Measurements from ENCODE around the gene AKAP10. TPM values are rescaled to one million over a fixed set of nuclear protein-coding genes. Genes with fewer than 3 reads are reported as not detected.
"Not testable (repeated sequence)": the region's sequence is repeated elsewhere in the genome, so short reads cannot be mapped to it uniquely, and the experiment has no call there.

AKAP10 gene
- total RNA-seq, 1 experiment from 2014 or later: 34.1 TPM

GRCh38 chr17:19900809-19901208 lies 76.8 kb downstream of the AKAP10 start:
- CTCF ChIA-PET: no interaction called here
- Mint-ChIP-seq H3K27me3 (ENCODE audit: insufficient read depth, unreplicated experiment) (no peaks in the 10 kb centered on the region), H3K4me3 (ENCODE audit: unreplicated experiment) (no peak overlapping the region), H3K36me3 (ENCODE audit: insufficient read depth, unreplicated experiment) (peaks cover 66% of the 10 kb centered on the region), H3K27ac (ENCODE audit: low read depth, unreplicated experiment) (no peak overlapping the region), H3K9me3 (ENCODE audit: unreplicated experiment) (no peaks in the 10 kb centered on the region), H3K4me1 (ENCODE audit: insufficient read depth, unreplicated experiment) (peaks cover 37% of the 10 kb centered on the region)
- POLR2A ChIA-PET: interaction anchor here (0.5 to 0.9 kb wide), 3 partner anchors 18 to 77 kb away, joined by 3 to 4 read pairs (median 3); partner anchors contain the start of gene ULK2
- intact Hi-C loops (cut with micrococcal nuclease): no loop called here
- DNase-seq (ENCODE audit: unreplicated experiment): peak; percentile 64
- BruUV-seq (replicated peaks): no TSS peak
- no peak for TF ChIP-seq CTCF (IDR thresholded peaks at IDR 0.05; ENCODE audit: unreplicated experiment)

DNA sequence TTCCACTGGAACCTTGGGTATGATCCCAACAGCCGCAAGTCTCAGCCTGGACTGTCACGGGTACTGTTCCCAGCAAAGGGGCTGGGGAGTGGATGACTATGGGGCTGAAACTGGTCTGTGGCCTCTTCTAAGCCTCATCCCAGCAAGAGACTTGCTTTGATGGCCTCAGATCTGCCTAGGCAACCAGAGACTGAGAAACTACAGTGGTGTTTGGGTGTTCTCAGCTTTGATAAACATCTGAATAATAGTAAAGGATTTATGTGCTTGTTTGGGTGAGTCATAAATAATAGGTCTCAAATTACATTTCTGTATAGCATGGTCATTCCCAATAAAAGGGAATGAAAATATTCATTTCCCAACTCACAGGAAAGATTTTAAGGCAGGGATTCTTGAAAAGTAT lies 79.7 kb downstream of the AKAP10 start:
- H3K4me1 Mint-ChIP-seq (ENCODE audit: insufficient read depth, unreplicated experiment): peaks cover 27% of the 10 kb centered on the region
- POLR2A ChIA-PET: interaction anchor here (0.5 to 1.2 kb wide), 2 partner anchors 15 to 370 kb away, joined by 3 to 5 read pairs; no protein-coding TSS in a partner anchor
- CTCF ChIA-PET: no interaction called here
- no peaks in the 10 kb centered on the region for H3K9me3 Mint-ChIP-seq (ENCODE audit: unreplicated experiment)
- no peak overlapping the region for H3K4me3 Mint-ChIP-seq (ENCODE audit: unreplicated experiment)
- BruUV-seq (replicated peaks): no TSS peak
- peaks cover 41% of the 10 kb centered on the region for H3K36me3 Mint-ChIP-seq (ENCODE audit: insufficient read depth, unreplicated experiment)
- TF ChIP-seq CTCF (IDR thresholded peaks at IDR 0.05; ENCODE audit: unreplicated experiment): no peak
- intact Hi-C loops (cut with micrococcal nuclease): loop anchor here (2.0 kb wide), 1 partner anchor 31 kb away; the partner anchor contains the start of gene ULK2
- DNase-seq (ENCODE audit: unreplicated experiment): peak; percentile 61
- no peaks in the 10 kb centered on the region for H3K27me3 Mint-ChIP-seq (ENCODE audit: insufficient read depth, unreplicated experiment)
- H3K27ac Mint-ChIP-seq (ENCODE audit: low read depth, unreplicated experiment): peak overlapping the region; percentile 79

DNA sequence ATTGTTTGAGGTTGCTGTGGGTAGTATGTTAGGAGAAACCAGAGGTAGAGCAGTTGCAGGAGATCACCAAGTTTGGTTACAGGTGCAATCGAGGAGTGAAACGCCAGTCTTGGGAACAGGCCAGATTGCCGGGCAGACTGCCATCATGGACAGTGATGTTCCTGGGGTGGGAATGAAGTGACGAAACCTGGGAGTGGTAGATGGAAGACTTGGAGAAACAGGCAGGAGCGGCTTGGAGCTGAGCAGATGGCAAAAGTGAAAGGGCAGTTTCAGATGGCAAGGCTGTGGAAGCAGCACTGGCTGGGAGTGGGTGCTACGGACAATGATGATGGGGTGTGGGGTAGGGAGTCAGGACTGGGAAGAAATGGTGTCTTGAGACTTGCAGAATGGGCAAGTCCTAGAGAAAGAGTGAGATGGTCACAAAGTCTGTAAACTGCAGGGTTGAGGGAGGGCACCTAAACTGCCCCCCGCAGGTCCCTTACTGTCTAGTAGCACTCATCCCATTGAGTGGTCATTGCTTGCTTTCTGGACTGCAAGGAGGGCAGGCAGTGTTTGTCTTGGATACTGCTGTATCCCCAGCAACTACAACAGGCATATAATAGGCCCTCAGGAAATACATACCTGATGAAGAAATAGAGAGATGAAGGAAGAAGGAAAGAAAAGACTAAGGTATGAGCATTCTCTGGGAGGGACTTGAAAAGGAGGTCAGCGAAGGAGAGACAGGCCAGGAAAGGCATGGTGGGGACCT lies 80.4 kb downstream of the AKAP10 start:
- Mint-ChIP-seq H3K27me3 (ENCODE audit: insufficient read depth, unreplicated experiment) (no peaks in the 10 kb centered on the region), H3K4me1 (ENCODE audit: insufficient read depth, unreplicated experiment) (peaks cover 27% of the 10 kb centered on the region), H3K36me3 (ENCODE audit: insufficient read depth, unreplicated experiment) (peaks cover 34% of the 10 kb centered on the region), H3K27ac (ENCODE audit: low read depth, unreplicated experiment) (peak overlapping the region; percentile 79), H3K4me3 (ENCODE audit: unreplicated experiment) (peak overlapping the region; percentile 46), H3K9me3 (ENCODE audit: unreplicated experiment) (no peaks in the 10 kb centered on the region)
- intact Hi-C loops (cut with micrococcal nuclease): no loop called here
- POLR2A ChIA-PET: interaction anchor here (0.6 to 1.4 kb wide), 5 partner anchors 12 to 567 kb away, joined by 3 to 6 read pairs (median 4); no protein-coding TSS in a partner anchor
- BruUV-seq (replicated peaks): no TSS peak
- CTCF ChIA-PET: no interaction called here
- no peak for TF ChIP-seq CTCF (IDR thresholded peaks at IDR 0.05; ENCODE audit: unreplicated experiment)
- peak; percentile 95 for DNase-seq (ENCODE audit: unreplicated experiment)

GRCh38 chr17:19896679-19897078 lies 80.9 kb downstream of the AKAP10 start:
- POLR2A ChIA-PET: interaction anchor here (0.7 to 1.4 kb wide), 4 partner anchors 11 to 30 kb away, joined by 3 to 6 read pairs (median 4); no protein-coding TSS in a partner anchor
- peak overlapping the region; percentile 46 for H3K4me3 Mint-ChIP-seq (ENCODE audit: unreplicated experiment)
- no peak for TF ChIP-seq CTCF (IDR thresholded peaks at IDR 0.05; ENCODE audit: unreplicated experiment)
- H3K27ac Mint-ChIP-seq (ENCODE audit: low read depth, unreplicated experiment): peak overlapping the region; percentile 79
- intact Hi-C loops (cut with micrococcal nuclease): no loop called here
- H3K4me1 Mint-ChIP-seq (ENCODE audit: insufficient read depth, unreplicated experiment): peaks cover 27% of the 10 kb centered on the region
- no TSS peak for BruUV-seq (replicated peaks)
- no peaks in the 10 kb centered on the region for H3K9me3 Mint-ChIP-seq (ENCODE audit: unreplicated experiment)
- H3K27me3 Mint-ChIP-seq (ENCODE audit: insufficient read depth, unreplicated experiment): no peaks in the 10 kb centered on the region
- H3K36me3 Mint-ChIP-seq (ENCODE audit: insufficient read depth, unreplicated experiment): peaks cover 29% of the 10 kb centered on the region
- CTCF ChIA-PET: no interaction called here
- no peak for DNase-seq (ENCODE audit: unreplicated experiment)

GRCh38 chr17:19890554-19890953 lies 87.1 kb downstream of the AKAP10 start:
- BruUV-seq (replicated peaks); H3K27ac Mint-ChIP-seq (ENCODE audit: low read depth, unreplicated experiment); DNase-seq (ENCODE audit: unreplicated experiment); H3K4me3 Mint-ChIP-seq (ENCODE audit: unreplicated experiment); intact Hi-C loops (cut with micrococcal nuclease); H3K4me1 Mint-ChIP-seq (ENCODE audit: insufficient read depth, unreplicated experiment); H3K36me3 Mint-ChIP-seq (ENCODE audit: insufficient read depth, unreplicated experiment); POLR2A ChIA-PET; H3K9me3 Mint-ChIP-seq (ENCODE audit: unreplicated experiment); CTCF ChIA-PET; H3K27me3 Mint-ChIP-seq (ENCODE audit: insufficient read depth, unreplicated experiment): not testable (repeated sequence)

- H3K27ac Mint-ChIP-seq (ENCODE audit: low read depth, unreplicated experiment); H3K36me3 Mint-ChIP-seq (ENCODE audit: insufficient read depth, unreplicated experiment); DNase-seq (ENCODE audit: unreplicated experiment); BruUV-seq (replicated peaks); H3K4me3 Mint-ChIP-seq (ENCODE audit: unreplicated experiment); intact Hi-C loops (cut with micrococcal nuclease); POLR2A ChIA-PET; H3K27me3 Mint-ChIP-seq (ENCODE audit: insufficient read depth, unreplicated experiment); H3K4me1 Mint-ChIP-seq (ENCODE audit: insufficient read depth, unreplicated experiment); H3K9me3 Mint-ChIP-seq (ENCODE audit: unreplicated experiment): not testable (repeated sequence)
- CTCF ChIA-PET: interaction anchor here (0.7 kb wide), 1 partner anchor 20 kb away, joined by 4 read pairs; no protein-coding TSS in a partner anchor
These were observed 87.6 kb downstream of the AKAP10 start for GRCh38 chr17:19890001-19890400.
